Uterus (tissue), 2 donors: ENCODE measurements around the gene OTOP1.

ENCODE experiments used
- CTCF ChIP-seq, 4 experiments: fragments of 200-600 bp in 2 of 4; fragments of 450-650 bp in 2 of 4; sonication (generic) in 2 of 4; IDR thresholded peaks; one replicate each; pipeline ENCODE4 v1.5.1; 2016 to 2019; ENCODE audit warnings: antibody characterized with exemption in 4 of 4, mild to moderate bottlenecking in 2 of 4, moderate library complexity in 1 of 4
- POLR2A ChIP-seq, 2 donors: fragments of 450-650 bp; IDR thresholded peaks; one replicate each; pipeline ENCODE4 v1.6.1; 2016; ENCODE audit warnings: antibody characterized with exemption in 2 of 2, mild to moderate bottlenecking in 1 of 2, moderate library complexity in 1 of 2

- TF ChIP-seq CTCF (IDR thresholded peaks at IDR 0.05) (no peak), POLR2A (IDR thresholded peaks at IDR 0.05) (no peak)
Measured at GRCh38 chr4:4254666-4255065, 27.9 kb upstream of the OTOP1 start.
